HEK293T (cell line): ENCODE measurements around the gene FGR.

Source experiments
- BHLHE40 ChIP-seq: fragments of 450-650 bp; IDR thresholded peaks from 2 replicates; pipeline ENCODE4 v1.6.1; 2016; ENCODE audit warnings: mild to moderate bottlenecking, moderate library complexity, borderline replicate concordance
- CTBP1 ChIP-seq: fragments of 450-650 bp; IDR thresholded peaks from 2 replicates; pipeline ENCODE4 v1.6.1; 2016; ENCODE audit warnings: borderline replicate concordance
- FOXA1 ChIP-seq: fragments of 450-650 bp; IDR thresholded peaks from 2 replicates; pipeline ENCODE4 v1.6.1; 2016; ENCODE audit warnings: mild to moderate bottlenecking
- HDGF ChIP-seq: fragments of 450-650 bp; IDR thresholded peaks from 2 replicates; pipeline ENCODE4 v1.6.1; 2017; ENCODE audit warnings: antibody characterized with exemption, borderline replicate concordance
- L3MBTL2 ChIP-seq: fragments of 450-650 bp; conservative IDR thresholded peaks from 2 replicates; pipeline ENCODE4 v1.6.1; 2016; ENCODE audit warnings: mild to moderate bottlenecking
- LEF1 ChIP-seq: fragments of 450-650 bp; IDR thresholded peaks from 2 replicates; pipeline ENCODE4 v1.6.1; 2017; ENCODE audit warnings: mild to moderate bottlenecking, borderline replicate concordance
- NFRKB ChIP-seq: fragments of 450-650 bp; IDR thresholded peaks from 2 replicates; pipeline ENCODE4 v1.6.1; 2016; ENCODE audit warnings: mild to moderate bottlenecking, moderate library complexity
- SP1 ChIP-seq: fragments of 450-650 bp; IDR thresholded peaks from 2 replicates; pipeline ENCODE4 v1.6.1; 2017
- SUZ12 ChIP-seq: fragments of 450-650 bp; IDR thresholded peaks from 2 replicates; pipeline ENCODE4 v1.6.1; 2016; ENCODE audit warnings: mild to moderate bottlenecking
- ZNF384 ChIP-seq: fragments of 450-650 bp; IDR thresholded peaks from 2 replicates; pipeline ENCODE4 v1.6.1; 2016

- TF ChIP-seq L3MBTL2 (no peak), LEF1 (no peak), SUZ12 (no peak), BHLHE40 (no peak), NFRKB (no peak), ZNF384 (no peak), SP1 (no peak), CTBP1 (no peak), HDGF (no peak), FOXA1 (no peak)
Observed at GRCh38 chr1:27581823-27582243, 53.2 kb downstream of the FGR start.
